ENCODE measurements around the gene BCR. TPM values are rescaled to one million over a fixed set of nuclear protein-coding genes. Genes with fewer than 3 reads are reported as not detected.
A peak's percentile ranks its signal among the peaks of the same experiment; 100 is the strongest.

BCR gene
- total and polyA plus RNA-seq, 10 donors: 15.2 to 64.8 (median 50.7) TPM

- 51 to 83% (median 73%) methylated on average over 5 to 6 of the region's 6 CpGs for WGBS, 5 donors
- intact Hi-C loops (cut with DNase I; ENCODE audit: low total_unique reads): no loop called here
- H3K27ac ChIP-seq: peak overlapping the region in 2 of 8 donors; percentile 67 to 75
These were observed 21.0 kb upstream of the BCR start for GRCh38 chr22:23159291-23159630.

DNA sequence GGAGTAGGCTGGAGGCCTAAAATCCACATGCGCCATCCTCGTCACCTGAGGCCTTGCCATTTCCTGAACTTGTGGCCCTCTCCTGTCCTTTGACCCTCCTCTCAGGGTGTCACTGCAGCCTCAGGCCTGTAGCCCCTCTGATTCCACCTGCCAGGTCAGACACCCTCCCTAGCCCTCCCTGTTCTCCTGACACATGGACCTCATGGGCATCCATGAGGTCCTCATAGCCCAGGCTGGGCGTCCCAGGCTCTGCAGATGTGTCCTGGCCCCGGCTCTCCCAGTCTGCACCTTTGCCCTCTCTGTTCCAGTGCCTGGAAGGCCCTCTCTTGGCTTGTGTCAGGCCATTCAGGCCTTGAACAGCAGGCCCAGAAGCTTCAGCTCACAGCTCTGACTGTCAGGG lies 19.3 kb upstream of the BCR start:
- DNase-seq: peak; percentile 42
- whole genome bisulfite sequencing, 5 donors: 87 to 94% (median 91%) methylated on average over 4 of the region's 4 CpGs
- intact Hi-C loops (cut with DNase I; ENCODE audit: low total_unique reads): no loop called here
- no peaks in the 10 kb centered on the region for H3K27me3 ChIP-seq (replicated peaks in 1 of 7)
- no peaks in the 10 kb centered on the region for H3K9me3 ChIP-seq
- H3K4me1 ChIP-seq: peaks cover 0 to 25% (median 3%) of the 10 kb centered on the region in 6 donors
- H3K4me3 ChIP-seq: no peak overlapping the region
- no peak overlapping the region for H3K27ac ChIP-seq
- TF ChIP-seq POLR2A (IDR thresholded peaks at IDR 0.05): no peak
- TF ChIP-seq, protein P1, sequence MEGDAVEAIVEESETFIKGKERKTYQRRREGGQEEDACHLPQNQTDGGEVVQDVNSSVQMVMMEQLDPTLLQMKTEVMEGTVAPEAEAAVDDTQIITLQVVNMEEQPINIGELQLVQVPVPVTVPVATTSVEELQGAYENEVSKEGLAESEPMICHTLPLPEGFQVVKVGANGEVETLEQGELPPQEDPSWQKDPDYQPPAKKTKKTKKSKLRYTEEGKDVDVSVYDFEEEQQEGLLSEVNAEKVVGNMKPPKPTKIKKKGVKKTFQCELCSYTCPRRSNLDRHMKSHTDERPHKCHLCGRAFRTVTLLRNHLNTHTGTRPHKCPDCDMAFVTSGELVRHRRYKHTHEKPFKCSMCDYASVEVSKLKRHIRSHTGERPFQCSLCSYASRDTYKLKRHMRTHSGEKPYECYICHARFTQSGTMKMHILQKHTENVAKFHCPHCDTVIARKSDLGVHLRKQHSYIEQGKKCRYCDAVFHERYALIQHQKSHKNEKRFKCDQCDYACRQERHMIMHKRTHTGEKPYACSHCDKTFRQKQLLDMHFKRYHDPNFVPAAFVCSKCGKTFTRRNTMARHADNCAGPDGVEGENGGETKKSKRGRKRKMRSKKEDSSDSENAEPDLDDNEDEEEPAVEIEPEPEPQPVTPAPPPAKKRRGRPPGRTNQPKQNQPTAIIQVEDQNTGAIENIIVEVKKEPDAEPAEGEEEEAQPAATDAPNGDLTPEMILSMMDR (IDR thresholded peaks at IDR 0.05 in 8 of 11, conservative IDR thresholded peaks at IDR 0.05 in 3 of 11): no peak
- no peak for TF ChIP-seq POLR2AphosphoS5 (IDR thresholded peaks at IDR 0.05)
- peaks cover 0 to 4% (median 0%) of the 10 kb centered on the region in 6 donors for H3K36me3 ChIP-seq

More at GRCh38 chr22:23159291-23159630, 21.0 kb upstream of the BCR start:
- H3K27me3 ChIP-seq (replicated peaks in 1 of 7): no peaks in the 10 kb centered on the region
- no peaks in the 10 kb centered on the region for H3K9me3 ChIP-seq
- peak; percentile 73 for DNase-seq
- peaks cover 0 to 4% (median 0%) of the 10 kb centered on the region in 6 donors for H3K36me3 ChIP-seq
- no peak for TF ChIP-seq POLR2A (IDR thresholded peaks at IDR 0.05)
- peak in 2 of 3 donors; percentile 19 to 41 for TF ChIP-seq POLR2AphosphoS5 (IDR thresholded peaks at IDR 0.05)
- TF ChIP-seq, protein P1 (IDR thresholded peaks at IDR 0.05 in 8 of 11, conservative IDR thresholded peaks at IDR 0.05 in 3 of 11): no peak
- peaks cover 0 to 27% (median 3%) of the 10 kb centered on the region in 6 donors for H3K4me1 ChIP-seq
- H3K4me3 ChIP-seq: no peak overlapping the region

- intact Hi-C loops (cut with DNase I; ENCODE audit: low total_unique reads): no loop called here
- H3K4me1 ChIP-seq: peaks cover 0 to 25% (median 3%) of the 10 kb centered on the region in 6 donors
- WGBS, 5 donors: 82 to 91% (median 91%) methylated on average over 9 to 13 of the region's 13 CpGs
- TF ChIP-seq POLR2A (IDR thresholded peaks at IDR 0.05) (no peak), POLR2AphosphoS5 (IDR thresholded peaks at IDR 0.05) (no peak)
- TF ChIP-seq, protein P1 (IDR thresholded peaks at IDR 0.05 in 8 of 11, conservative IDR thresholded peaks at IDR 0.05 in 3 of 11): no peak
- H3K27ac ChIP-seq: no peak overlapping the region
- no peaks in the 10 kb centered on the region for H3K27me3 ChIP-seq (replicated peaks in 1 of 7)
- H3K9me3 ChIP-seq: no peaks in the 10 kb centered on the region
- DNase-seq: peak; percentile 68
- peaks cover 0 to 4% (median 0%) of the 10 kb centered on the region in 6 donors for H3K36me3 ChIP-seq
- no peak overlapping the region for H3K4me3 ChIP-seq
These were observed 18.7 kb upstream of the BCR start for GRCh38 chr22:23161574-23161973.

GRCh38 chr22:23163665-23164064 lies 16.6 kb upstream of the BCR start:
- no peak overlapping the region for H3K4me3 ChIP-seq
- DNase-seq: no peak

More at GRCh38 chr22:23163665-23164064, 16.6 kb upstream of the BCR start:
- H3K27ac ChIP-seq: no peak overlapping the region
- TF ChIP-seq, protein P1 (IDR thresholded peaks at IDR 0.05 in 8 of 11, conservative IDR thresholded peaks at IDR 0.05 in 3 of 11): no peak
- TF ChIP-seq POLR2AphosphoS5 (IDR thresholded peaks at IDR 0.05): peak in 1 of 3 donors; percentile 50
- TF ChIP-seq POLR2A (IDR thresholded peaks at IDR 0.05): no peak
- H3K4me1 ChIP-seq: peaks cover 0 to 13% (median under 1%) of the 10 kb centered on the region in 6 donors
- H3K36me3 ChIP-seq: peaks cover 0 to 4% (median 0%) of the 10 kb centered on the region in 6 donors
- H3K9me3 ChIP-seq: no peaks in the 10 kb centered on the region
- intact Hi-C loops (cut with DNase I; ENCODE audit: low total_unique reads): no loop called here
- no peaks in the 10 kb centered on the region for H3K27me3 ChIP-seq (replicated peaks in 1 of 7)
- 70 to 83% (median 77%) methylated on average over 7 to 8 of the region's 8 CpGs for whole genome bisulfite sequencing, 5 donors
